OCI-LY3 (cell line): ENCODE measurements around the gene SEPTIN2.

Experiments
- H2AFZ ChIP-seq: fragments of 200-600, 300-600 bp; shearing (Covaris generic); 2 replicates; pipeline ENCODE4 v1.6.0; 2014; ENCODE audit warnings: antibody characterized with exemption, low read depth, low read length
- H3K27ac ChIP-seq: fragments of 200-600, 300-600 bp; sonication (generic); 2 replicates; pipeline ENCODE4 v1.5.1; 2014; ENCODE audit warnings: mild to moderate bottlenecking, low read length, moderate library complexity, mixed read lengths
- H3K27me3 ChIP-seq: fragments of 200-600, 300-600 bp; sonication (generic); 2 replicates; pipeline ENCODE4 v1.6.1; 2014; ENCODE audit warnings: low read depth, low read length, mixed read lengths
- H3K36me3 ChIP-seq: fragments of 200-600, 300-600 bp; sonication (generic); replicated peaks from 2 replicates; pipeline ENCODE3; 2014; ENCODE audit warnings: low read depth, low read length, mixed read lengths
- H3K4me1 ChIP-seq: fragments of 300-600, 200-600 bp; sonication (generic); 2 replicates; pipeline ENCODE4 v1.6.1; 2014; ENCODE audit warnings: low read length, mixed read lengths
- H3K4me2 ChIP-seq: fragments of 200-600, 300-600 bp; sonication (generic); 2 replicates; pipeline ENCODE4 v1.6.1; 2014; ENCODE audit warnings: low read length, mixed read lengths
- H3K4me3 ChIP-seq: fragments of 300-600, 200-600 bp; sonication (generic); 2 replicates; pipeline ENCODE4 v1.5.1; 2014; ENCODE audit warnings: antibody characterized with exemption, mild to moderate bottlenecking, low read length, moderate library complexity
- H3K79me2 ChIP-seq: fragments of 300-600, 200-600 bp; shearing (Covaris generic); 2 replicates; pipeline ENCODE4 v1.6.1; 2014; ENCODE audit warnings: mild to moderate bottlenecking, low read length, mixed read lengths
- H3K9ac ChIP-seq: fragments of 300-600, 200-600 bp; shearing (Covaris generic); 2 replicates; pipeline ENCODE4 v1.6.0; 2014; ENCODE audit warnings: mild to moderate bottlenecking, low read length, moderate library complexity
- H3K9me3 ChIP-seq: fragments of 200-600, 300-600 bp; shearing (Covaris generic); 2 replicates; pipeline ENCODE4 v1.6.1; 2014; ENCODE audit warnings: low read length, mixed read lengths; ENCODE audit not compliant: insufficient read depth
- H4K20me1 ChIP-seq: fragments of 200-600, 300-600 bp; sonication (generic); 2 replicates; pipeline ENCODE4 v1.6.1; 2016; ENCODE audit warnings: low read length, mixed read lengths; ENCODE audit not compliant: insufficient read depth
- EZH2phosphoT487 ChIP-seq: fragments of 200-600 bp; shearing (Covaris generic); IDR thresholded peaks from 2 replicates; pipeline ENCODE4 v1.6.1; 2018; ENCODE audit warnings: antibody characterized with exemption, mixed run types, low read depth
- TF ChIP-seq, protein P1 (sequence below): fragments of 200-600, 300-600 bp; sonication (generic); IDR thresholded peaks from 2 replicates; pipeline ENCODE4 v1.5.1; 2014; ENCODE audit warnings: antibody characterized with exemption, low read length, low read depth

SEPTIN2 gene

DNA sequence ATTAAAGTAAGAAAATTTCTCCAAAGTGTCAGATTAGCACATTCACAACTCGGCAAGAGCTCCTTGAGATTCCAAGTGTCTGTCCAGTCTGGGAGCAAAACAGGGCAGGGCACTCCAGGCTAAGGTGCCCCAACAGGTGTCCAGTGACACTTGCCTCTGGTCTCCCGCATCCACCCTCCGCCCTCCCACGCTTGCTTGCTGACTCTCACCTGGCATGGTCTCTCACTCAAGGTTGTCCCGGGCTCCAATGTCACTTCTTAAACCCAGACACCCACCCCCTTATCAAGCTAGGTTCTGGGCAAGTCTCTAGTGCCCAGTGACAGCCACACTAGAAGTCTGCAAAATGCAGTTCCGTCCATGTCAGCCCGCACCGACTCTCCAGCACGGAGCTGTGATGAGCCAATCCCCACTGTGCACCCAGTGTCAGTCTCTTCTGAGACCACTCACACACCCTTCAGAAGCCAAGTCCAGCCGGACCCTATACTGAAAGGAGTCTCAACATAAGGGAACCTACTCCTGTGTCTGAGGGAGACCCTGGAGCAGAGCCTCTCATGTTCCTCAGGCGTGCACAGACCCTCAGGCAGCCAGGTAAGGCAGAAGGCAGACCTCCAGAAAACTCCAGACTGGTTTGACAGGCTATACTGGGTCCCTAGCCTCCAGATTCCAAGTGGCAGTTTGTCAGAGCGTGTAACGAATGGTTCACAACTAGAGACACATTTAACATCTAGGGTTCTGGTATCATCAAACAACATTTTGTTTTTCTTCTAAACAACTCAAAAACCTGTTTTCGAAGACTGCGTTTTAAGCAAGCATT is 45.8 kb upstream of the SEPTIN2 start:
- no peak overlapping the region for H3K4me3 ChIP-seq
- H3K4me2 ChIP-seq = no peak overlapping the region
- H3K9me3 ChIP-seq = no peaks in the 10 kb centered on the region
- no peak overlapping the region for H2AFZ ChIP-seq
- TF ChIP-seq, protein P1, sequence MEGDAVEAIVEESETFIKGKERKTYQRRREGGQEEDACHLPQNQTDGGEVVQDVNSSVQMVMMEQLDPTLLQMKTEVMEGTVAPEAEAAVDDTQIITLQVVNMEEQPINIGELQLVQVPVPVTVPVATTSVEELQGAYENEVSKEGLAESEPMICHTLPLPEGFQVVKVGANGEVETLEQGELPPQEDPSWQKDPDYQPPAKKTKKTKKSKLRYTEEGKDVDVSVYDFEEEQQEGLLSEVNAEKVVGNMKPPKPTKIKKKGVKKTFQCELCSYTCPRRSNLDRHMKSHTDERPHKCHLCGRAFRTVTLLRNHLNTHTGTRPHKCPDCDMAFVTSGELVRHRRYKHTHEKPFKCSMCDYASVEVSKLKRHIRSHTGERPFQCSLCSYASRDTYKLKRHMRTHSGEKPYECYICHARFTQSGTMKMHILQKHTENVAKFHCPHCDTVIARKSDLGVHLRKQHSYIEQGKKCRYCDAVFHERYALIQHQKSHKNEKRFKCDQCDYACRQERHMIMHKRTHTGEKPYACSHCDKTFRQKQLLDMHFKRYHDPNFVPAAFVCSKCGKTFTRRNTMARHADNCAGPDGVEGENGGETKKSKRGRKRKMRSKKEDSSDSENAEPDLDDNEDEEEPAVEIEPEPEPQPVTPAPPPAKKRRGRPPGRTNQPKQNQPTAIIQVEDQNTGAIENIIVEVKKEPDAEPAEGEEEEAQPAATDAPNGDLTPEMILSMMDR = no peak
- no peak overlapping the region for H3K9ac ChIP-seq
- peaks cover 27% of the 10 kb centered on the region for H3K36me3 ChIP-seq
- H3K79me2 ChIP-seq = peaks cover 80% of the 10 kb centered on the region
- peaks cover 15% of the 10 kb centered on the region for H3K4me1 ChIP-seq
- no peaks in the 10 kb centered on the region for H3K27me3 ChIP-seq
- H4K20me1 ChIP-seq = peaks cover 45% of the 10 kb centered on the region
- no peak overlapping the region for H3K27ac ChIP-seq

DNA sequence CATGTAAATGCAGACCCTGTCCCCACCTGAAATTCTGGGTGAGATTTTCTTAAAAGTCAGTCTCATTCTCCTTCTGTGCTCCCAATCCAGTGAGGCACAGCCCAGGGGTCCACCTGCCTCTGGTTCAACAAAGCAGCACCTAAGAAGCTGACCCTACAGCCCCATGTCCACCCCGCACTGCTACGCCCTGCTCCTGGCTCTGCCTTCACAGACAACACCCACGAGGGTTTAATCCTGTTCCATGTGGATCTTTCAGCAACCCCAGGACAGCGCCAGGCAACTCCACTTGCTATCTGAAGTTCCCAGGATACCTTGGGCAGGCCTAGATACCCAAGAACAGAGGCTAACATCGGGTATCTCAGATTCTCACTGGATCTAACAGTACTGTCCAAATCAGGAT is 45.2 kb upstream of the SEPTIN2 start:
- peaks cover 29% of the 10 kb centered on the region for H3K36me3 ChIP-seq
- H3K4me1 ChIP-seq = peaks cover 15% of the 10 kb centered on the region
- H4K20me1 ChIP-seq = peaks cover 45% of the 10 kb centered on the region
- peaks cover 5% of the 10 kb centered on the region; the same call in 1 of the 2 replicates for H3K9me3 ChIP-seq
- H3K4me3 ChIP-seq = no peak overlapping the region
- TF ChIP-seq, protein P1 = no peak
- no peak for TF ChIP-seq EZH2phosphoT487
- no peak overlapping the region for H3K9ac ChIP-seq
- H3K4me2 ChIP-seq = peak overlapping the region; percentile 84; the same call in 1 of the 2 replicates
- no peak overlapping the region for H3K27ac ChIP-seq
- H3K79me2 ChIP-seq = peaks cover 86% of the 10 kb centered on the region
- no peaks in the 10 kb centered on the region for H3K27me3 ChIP-seq
- no peak overlapping the region for H2AFZ ChIP-seq

DNA sequence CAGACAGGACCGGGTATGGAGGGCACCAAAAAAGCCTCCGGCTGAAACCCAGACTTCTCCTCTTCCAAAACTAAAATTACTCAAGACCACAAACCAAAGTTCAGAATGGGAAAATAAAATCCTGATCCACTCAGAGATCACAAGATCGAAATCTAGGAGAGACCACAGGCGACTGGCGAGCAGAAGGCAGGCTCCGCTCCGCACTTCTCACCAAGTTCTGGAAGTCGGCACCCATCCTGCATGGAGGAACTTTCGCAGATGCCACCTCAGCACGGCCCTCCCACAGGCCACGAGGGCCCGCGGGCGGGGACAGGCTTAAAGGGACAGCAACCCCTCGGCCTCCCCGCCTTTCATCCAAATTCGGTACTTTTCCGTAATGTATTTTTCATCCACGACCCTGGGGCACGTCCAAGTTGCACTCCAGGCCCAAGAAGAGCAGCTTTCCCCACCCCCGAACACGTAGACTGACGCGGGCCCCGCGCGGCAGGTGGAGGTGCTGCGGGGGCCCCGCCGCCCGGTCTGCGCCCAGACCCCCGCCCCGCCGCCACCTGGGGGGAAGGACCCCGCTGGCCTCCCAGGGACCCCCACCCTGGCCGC is 43.9 kb upstream of the SEPTIN2 start:
- no peak for TF ChIP-seq EZH2phosphoT487
- TF ChIP-seq, protein P1 = no peak
- Histone ChIP-seq H3K27ac (peak overlapping the region; percentile 56), H3K4me2 (peak overlapping the region; percentile 84), H3K36me3 (peaks cover 31% of the 10 kb centered on the region), H2AFZ (no peak overlapping the region), H3K79me2 (peaks cover 90% of the 10 kb centered on the region), H3K4me3 (peak overlapping the region; percentile 86), H4K20me1 (peaks cover 45% of the 10 kb centered on the region), H3K27me3 (no peaks in the 10 kb centered on the region), H3K9me3 (peaks cover 7% of the 10 kb centered on the region; the same call in 1 of the 2 replicates), H3K9ac (peak overlapping the region; percentile 92), H3K4me1 (peaks cover 15% of the 10 kb centered on the region)
